GM23338 (cell line): ENCODE data around the gene HRH3. TPM values are rescaled to one million over a fixed set of nuclear protein-coding genes. Genes with fewer than 3 reads are reported as not detected.

Experiments
- ATAC-seq: fragments of 200-7000 bp; cut with Tn5 transposase; 3 replicates; pipeline ENCODE4 v1.9.1; 2020
- DNase-seq: peaks from one replicate; pipeline ENCODE4 v3.0.0-alpha.2; 2015; ENCODE audit warnings: low spot score
- H2AFZ ChIP-seq: fragments of 200-600 bp; sonication (generic); 2 replicates; pipeline ENCODE4 v1.8.0; 2016; ENCODE audit warnings: antibody characterized with exemption, mild to moderate bottlenecking, moderate library complexity
- H3F3A ChIP-seq: fragments of 200-600 bp; sonication (generic); replicated peaks from 2 replicates; pipeline ENCODE4 v1.8.0; 2017; ENCODE audit warnings: antibody characterized with exemption, mixed run types, low read depth
- H3K27ac ChIP-seq: fragments of 200-600 bp; sonication (generic); 2 replicates; pipeline ENCODE4 v1.6.1; 2016; ENCODE audit warnings: low read depth
- H3K27me3 ChIP-seq: fragments of 200-600 bp; sonication (generic); 2 replicates; pipeline ENCODE4 v1.8.0; 2016; ENCODE audit warnings: mild to moderate bottlenecking, mixed run types, moderate library complexity; ENCODE audit not compliant: insufficient read depth
- H3K36me3 ChIP-seq: fragments of 200-600 bp; sonication (generic); 2 replicates; pipeline ENCODE4 v1.8.0; 2016; ENCODE audit warnings: mild to moderate bottlenecking; ENCODE audit not compliant: insufficient read depth
- H3K4me1 ChIP-seq: fragments of 200-600 bp; sonication (generic); 2 replicates; pipeline ENCODE4 v1.8.0; 2016; ENCODE audit warnings: mild to moderate bottlenecking, moderate library complexity; ENCODE audit not compliant: insufficient read depth
- H3K4me2 ChIP-seq: fragments of 200-600 bp; sonication (generic); 2 replicates; pipeline ENCODE4 v1.7.1; 2017; ENCODE audit warnings: mixed run types
- H3K4me3 ChIP-seq: fragments of 200-600 bp; sonication (generic); 2 replicates; pipeline ENCODE4 v1.6.1; 2016; ENCODE audit warnings: mixed run types
- H3K79me2 ChIP-seq: fragments of 200-600 bp; sonication (generic); replicated peaks from 2 replicates; pipeline ENCODE4 v1.8.0; 2017; ENCODE audit warnings: mild to moderate bottlenecking; ENCODE audit not compliant: insufficient read depth
- H3K9me2 ChIP-seq: fragments of 200-600 bp; sonication (generic); 2 replicates; pipeline ENCODE4 v1.8.0; 2017; ENCODE audit not compliant: insufficient read depth
- H4K20me1 ChIP-seq: fragments of 200-600 bp; sonication (generic); replicated peaks from 2 replicates; pipeline ENCODE4 v1.8.0; 2017; ENCODE audit warnings: mild to moderate bottlenecking; ENCODE audit not compliant: insufficient read depth
- H3K27ac Mint-ChIP-seq: 2 replicates; pipeline ENCODE4 v1.8.0; 2020; ENCODE audit warnings: inconsistent platforms, mild to moderate bottlenecking, moderate library complexity, mixed read lengths
- H3K27me3 Mint-ChIP-seq: 3 replicates; pipeline ENCODE4 v1.8.0; 2022; ENCODE audit warnings: low read depth, mild to moderate bottlenecking, moderate library complexity, mixed read lengths, inconsistent platforms; ENCODE audit not compliant: insufficient read depth, poor library complexity
- H3K36me3 Mint-ChIP-seq: 3 replicates; pipeline ENCODE4 v1.8.0; 2021; ENCODE audit warnings: low read depth, mild to moderate bottlenecking, inconsistent platforms, moderate library complexity, mixed read lengths
- H3K4me1 Mint-ChIP-seq: 3 replicates; pipeline ENCODE4 v1.8.0; 2020; ENCODE audit warnings: mild to moderate bottlenecking, inconsistent platforms, mixed read lengths
- H3K4me3 Mint-ChIP-seq: 3 replicates; pipeline ENCODE4 v1.8.0; 2021; ENCODE audit warnings: moderate library complexity, mild to moderate bottlenecking, inconsistent platforms, mixed read lengths
- H3K9me3 Mint-ChIP-seq: 3 replicates; pipeline ENCODE4 v1.8.0; 2020; ENCODE audit warnings: moderate library complexity, mild to moderate bottlenecking, inconsistent platforms, mixed read lengths
- CREB1 ChIP-seq: fragments of 250-450 bp; sonication (Bioruptor Pico); IDR thresholded peaks from 2 replicates; pipeline ENCODE4 v1.5.0; 2020; ENCODE audit warnings: low read depth, mild to moderate bottlenecking, moderate library complexity
- EZH2phosphoT487 ChIP-seq: fragments of 200-600 bp; sonication (generic); IDR thresholded peaks from one replicate; pipeline ENCODE4 v1.8.1; 2018; ENCODE audit warnings: antibody characterized with exemption; ENCODE audit not compliant: unreplicated experiment
- JUNB ChIP-seq: IDR thresholded peaks from one replicate; pipeline ENCODE4 v1.6.1; 2016; ENCODE audit warnings: antibody characterized with exemption; ENCODE audit not compliant: unreplicated experiment
- NANOG ChIP-seq: IDR thresholded peaks from 2 replicates; pipeline ENCODE4 v1.6.1; 2016; ENCODE audit warnings: antibody characterized with exemption, borderline replicate concordance
- STAT1 ChIP-seq: IDR thresholded peaks from one replicate; pipeline ENCODE4 v1.6.1; 2016; ENCODE audit warnings: antibody characterized with exemption; ENCODE audit not compliant: unreplicated experiment
- ZNF331 ChIP-seq: fragments of 250-450 bp; sonication (Bioruptor Pico); IDR thresholded peaks from 2 replicates; pipeline ENCODE4 v1.5.0; 2020; ENCODE audit warnings: low read depth, mild to moderate bottlenecking, moderate library complexity
- polyA plus RNA-seq: library from polyadenylated mRNA; unstranded; fragments of >200 nt; fragmentation: Nextera tagmentation; extraction: Ambion mirVana; gene quantifications from 2 replicates; pipeline ENCODE4 v1.2.1, GENCODE V29; 2016
- total RNA-seq: library from RNA; depleted of rRNA; stranded (reverse); fragments of >200 nt; shearing (Covaris generic); gene quantifications from 2 replicates; pipeline ENCODE4 v1.2.3, GENCODE V29; 2014
- TF ChIP-seq, protein P1 (sequence below), 2 experiments: fragments of 200-600 bp in 1 of 2; sonication (generic) in 1 of 2; conservative IDR thresholded peaks; 2 replicates each; pipeline versions ENCODE4 v1.5.1 to v1.6.1; 2016 to 2017; ENCODE audit warnings: antibody characterized with exemption in 2 of 2, low read depth in 2 of 2, mild to moderate bottlenecking in 2 of 2, moderate library complexity in 1 of 2
- TF ChIP-seq, protein P2 (sequence below): fragments of 250-450 bp; sonication (Bioruptor Pico); IDR thresholded peaks from 2 replicates; pipeline ENCODE4 v1.5.0; 2020; ENCODE audit warnings: mild to moderate bottlenecking, moderate library complexity
- TF ChIP-seq, protein P3 (sequence below): IDR thresholded peaks from 2 replicates; pipeline ENCODE4 v1.6.1; 2016; ENCODE audit warnings: antibody characterized with exemption

Gene HRH3
- total and polyA plus RNA-seq, 2 experiments from 2014 or later = 1.5 to 5.2 TPM

DNA sequence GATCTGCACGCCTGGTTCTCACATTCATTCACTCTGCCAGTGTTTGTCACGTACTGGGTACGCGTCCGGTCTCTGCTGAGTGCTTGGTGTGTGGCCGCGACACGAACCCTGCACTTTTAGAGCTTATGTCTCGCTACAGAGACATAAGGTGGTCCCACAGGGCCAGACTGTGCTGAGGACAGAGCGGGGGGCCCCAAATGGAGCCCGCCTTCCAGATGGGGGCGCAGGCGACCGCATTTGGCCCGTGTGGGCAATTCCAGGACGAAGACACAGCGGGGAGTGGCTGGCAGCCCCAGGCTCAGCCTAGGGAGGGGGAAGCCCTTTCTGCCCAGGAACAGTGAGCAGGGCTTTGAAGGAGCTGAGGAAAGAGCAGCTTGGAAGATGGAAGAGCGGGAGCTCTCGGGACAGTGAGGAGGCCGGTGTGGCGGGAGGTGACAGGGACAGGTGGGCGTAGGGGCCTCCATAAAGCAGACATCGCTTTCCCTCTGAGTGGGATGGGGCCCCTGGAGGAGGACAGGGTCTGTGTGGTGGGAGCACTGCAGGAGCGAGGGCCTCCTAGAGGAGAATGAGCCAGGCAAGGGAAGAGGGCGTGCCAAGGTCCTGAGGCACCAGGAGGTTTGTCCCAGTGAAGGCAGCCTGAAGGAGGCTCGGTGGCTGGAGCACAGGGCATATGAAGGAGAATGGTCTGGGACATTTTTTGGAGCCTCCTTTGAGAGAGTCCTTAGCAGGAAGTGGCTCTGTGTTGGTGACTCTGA is 45.0 kb downstream of the HRH3 start:
- no peak overlapping the region for H3K4me2 ChIP-seq
- H3K4me1 ChIP-seq = no peaks in the 10 kb centered on the region
- H2AFZ ChIP-seq = no peak overlapping the region
- no peaks in the 10 kb centered on the region for H3K79me2 ChIP-seq
- Mint-ChIP-seq H3K4me1 (no peaks in the 10 kb centered on the region), H3K36me3 (peaks cover 29% of the 10 kb centered on the region), H3K27me3 (peaks cover 11% of the 10 kb centered on the region), H3K4me3 (no peak overlapping the region; the same call in 2 of the 3 replicates), H3K27ac (peak overlapping the region; percentile 31; the same call in 1 of the 2 replicates), H3K9me3 (no peaks in the 10 kb centered on the region; the same call in 2 of the 3 replicates)
- H3K27me3 ChIP-seq = no peaks in the 10 kb centered on the region
- DNase-seq = no peak
- TF ChIP-seq, protein P1, sequence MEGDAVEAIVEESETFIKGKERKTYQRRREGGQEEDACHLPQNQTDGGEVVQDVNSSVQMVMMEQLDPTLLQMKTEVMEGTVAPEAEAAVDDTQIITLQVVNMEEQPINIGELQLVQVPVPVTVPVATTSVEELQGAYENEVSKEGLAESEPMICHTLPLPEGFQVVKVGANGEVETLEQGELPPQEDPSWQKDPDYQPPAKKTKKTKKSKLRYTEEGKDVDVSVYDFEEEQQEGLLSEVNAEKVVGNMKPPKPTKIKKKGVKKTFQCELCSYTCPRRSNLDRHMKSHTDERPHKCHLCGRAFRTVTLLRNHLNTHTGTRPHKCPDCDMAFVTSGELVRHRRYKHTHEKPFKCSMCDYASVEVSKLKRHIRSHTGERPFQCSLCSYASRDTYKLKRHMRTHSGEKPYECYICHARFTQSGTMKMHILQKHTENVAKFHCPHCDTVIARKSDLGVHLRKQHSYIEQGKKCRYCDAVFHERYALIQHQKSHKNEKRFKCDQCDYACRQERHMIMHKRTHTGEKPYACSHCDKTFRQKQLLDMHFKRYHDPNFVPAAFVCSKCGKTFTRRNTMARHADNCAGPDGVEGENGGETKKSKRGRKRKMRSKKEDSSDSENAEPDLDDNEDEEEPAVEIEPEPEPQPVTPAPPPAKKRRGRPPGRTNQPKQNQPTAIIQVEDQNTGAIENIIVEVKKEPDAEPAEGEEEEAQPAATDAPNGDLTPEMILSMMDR (conservative IDR thresholded peaks at IDR 0.05; ENCODE audit: low read depth in 2 of 2) = peak in 1 of 2 experiments; percentile 26; a peak in 2 of 4 replicates
- TF ChIP-seq ZNF331 = no peak
- H3K36me3 ChIP-seq = no peaks in the 10 kb centered on the region
- H3K4me3 ChIP-seq = no peak overlapping the region
- H3F3A ChIP-seq = no peaks in the 10 kb centered on the region
- no peaks in the 10 kb centered on the region for H4K20me1 ChIP-seq
- ATAC-seq = no peak
- H3K9me2 ChIP-seq = no peaks in the 10 kb centered on the region
- H3K27ac ChIP-seq = no peak overlapping the region

DNA sequence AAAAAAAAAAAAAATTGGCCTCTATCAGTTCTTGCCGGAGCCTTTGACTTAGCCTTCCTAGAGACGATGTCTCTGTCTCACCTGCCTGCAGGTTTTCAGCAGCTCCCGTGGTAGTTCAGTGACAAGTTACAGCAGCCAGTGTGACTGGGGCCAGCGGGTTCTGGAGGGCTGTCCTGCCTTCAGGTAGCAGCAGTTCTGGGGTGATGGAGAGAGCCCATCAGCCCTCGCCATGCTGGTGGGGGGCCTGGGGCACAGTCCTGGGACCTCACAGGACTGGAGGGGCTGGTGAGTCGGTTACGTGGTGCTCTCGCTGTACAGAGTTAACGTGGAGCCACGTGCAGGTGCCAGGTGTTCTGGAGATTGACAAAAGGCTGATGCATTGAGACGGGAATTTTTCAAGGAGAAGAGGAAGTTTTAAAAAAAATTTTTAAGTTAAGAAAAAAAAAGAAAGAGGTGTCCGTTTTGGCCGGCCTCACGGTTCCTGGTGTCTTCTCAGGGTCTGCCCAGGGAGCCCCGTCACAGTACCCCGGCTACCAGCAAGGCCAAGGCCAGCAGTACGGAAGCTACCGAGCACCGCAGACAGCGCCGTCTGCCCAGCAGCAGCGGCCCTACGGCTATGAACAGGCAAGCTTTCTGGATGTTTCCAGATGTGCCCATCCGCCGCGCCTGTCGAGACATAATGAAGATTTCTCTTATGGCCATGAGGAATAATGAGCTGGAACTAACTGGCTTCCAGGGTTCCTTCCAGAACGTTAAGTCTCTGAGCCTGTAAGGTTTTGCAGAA is 45.9 kb downstream of the HRH3 start:
- Mint-ChIP-seq H3K27ac (no peak overlapping the region), H3K27me3 (peaks cover 15% of the 10 kb centered on the region), H3K9me3 (no peaks in the 10 kb centered on the region; the same call in 2 of the 3 replicates), H3K4me1 (no peaks in the 10 kb centered on the region), H3K4me3 (no peak overlapping the region; the same call in 2 of the 3 replicates), H3K36me3 (peaks cover 28% of the 10 kb centered on the region)
- Histone ChIP-seq H3K27me3 (no peaks in the 10 kb centered on the region), H3K36me3 (no peaks in the 10 kb centered on the region), H3K9me2 (no peaks in the 10 kb centered on the region), H2AFZ (no peak overlapping the region), H3K79me2 (no peaks in the 10 kb centered on the region), H3K4me1 (no peaks in the 10 kb centered on the region), H4K20me1 (no peaks in the 10 kb centered on the region), H3K27ac (no peak overlapping the region), H3K4me2 (no peak overlapping the region), H3K4me3 (no peak overlapping the region), H3F3A (no peaks in the 10 kb centered on the region)
- no peak for DNase-seq
- no peak for ATAC-seq
- TF ChIP-seq JUNB (no peak), NANOG (no peak), STAT1 (no peak), CREB1 (CRISPR knock-in tag) (no peak), EZH2phosphoT487 (no peak), ZNF331 (no peak)
- TF ChIP-seq, protein P2, sequence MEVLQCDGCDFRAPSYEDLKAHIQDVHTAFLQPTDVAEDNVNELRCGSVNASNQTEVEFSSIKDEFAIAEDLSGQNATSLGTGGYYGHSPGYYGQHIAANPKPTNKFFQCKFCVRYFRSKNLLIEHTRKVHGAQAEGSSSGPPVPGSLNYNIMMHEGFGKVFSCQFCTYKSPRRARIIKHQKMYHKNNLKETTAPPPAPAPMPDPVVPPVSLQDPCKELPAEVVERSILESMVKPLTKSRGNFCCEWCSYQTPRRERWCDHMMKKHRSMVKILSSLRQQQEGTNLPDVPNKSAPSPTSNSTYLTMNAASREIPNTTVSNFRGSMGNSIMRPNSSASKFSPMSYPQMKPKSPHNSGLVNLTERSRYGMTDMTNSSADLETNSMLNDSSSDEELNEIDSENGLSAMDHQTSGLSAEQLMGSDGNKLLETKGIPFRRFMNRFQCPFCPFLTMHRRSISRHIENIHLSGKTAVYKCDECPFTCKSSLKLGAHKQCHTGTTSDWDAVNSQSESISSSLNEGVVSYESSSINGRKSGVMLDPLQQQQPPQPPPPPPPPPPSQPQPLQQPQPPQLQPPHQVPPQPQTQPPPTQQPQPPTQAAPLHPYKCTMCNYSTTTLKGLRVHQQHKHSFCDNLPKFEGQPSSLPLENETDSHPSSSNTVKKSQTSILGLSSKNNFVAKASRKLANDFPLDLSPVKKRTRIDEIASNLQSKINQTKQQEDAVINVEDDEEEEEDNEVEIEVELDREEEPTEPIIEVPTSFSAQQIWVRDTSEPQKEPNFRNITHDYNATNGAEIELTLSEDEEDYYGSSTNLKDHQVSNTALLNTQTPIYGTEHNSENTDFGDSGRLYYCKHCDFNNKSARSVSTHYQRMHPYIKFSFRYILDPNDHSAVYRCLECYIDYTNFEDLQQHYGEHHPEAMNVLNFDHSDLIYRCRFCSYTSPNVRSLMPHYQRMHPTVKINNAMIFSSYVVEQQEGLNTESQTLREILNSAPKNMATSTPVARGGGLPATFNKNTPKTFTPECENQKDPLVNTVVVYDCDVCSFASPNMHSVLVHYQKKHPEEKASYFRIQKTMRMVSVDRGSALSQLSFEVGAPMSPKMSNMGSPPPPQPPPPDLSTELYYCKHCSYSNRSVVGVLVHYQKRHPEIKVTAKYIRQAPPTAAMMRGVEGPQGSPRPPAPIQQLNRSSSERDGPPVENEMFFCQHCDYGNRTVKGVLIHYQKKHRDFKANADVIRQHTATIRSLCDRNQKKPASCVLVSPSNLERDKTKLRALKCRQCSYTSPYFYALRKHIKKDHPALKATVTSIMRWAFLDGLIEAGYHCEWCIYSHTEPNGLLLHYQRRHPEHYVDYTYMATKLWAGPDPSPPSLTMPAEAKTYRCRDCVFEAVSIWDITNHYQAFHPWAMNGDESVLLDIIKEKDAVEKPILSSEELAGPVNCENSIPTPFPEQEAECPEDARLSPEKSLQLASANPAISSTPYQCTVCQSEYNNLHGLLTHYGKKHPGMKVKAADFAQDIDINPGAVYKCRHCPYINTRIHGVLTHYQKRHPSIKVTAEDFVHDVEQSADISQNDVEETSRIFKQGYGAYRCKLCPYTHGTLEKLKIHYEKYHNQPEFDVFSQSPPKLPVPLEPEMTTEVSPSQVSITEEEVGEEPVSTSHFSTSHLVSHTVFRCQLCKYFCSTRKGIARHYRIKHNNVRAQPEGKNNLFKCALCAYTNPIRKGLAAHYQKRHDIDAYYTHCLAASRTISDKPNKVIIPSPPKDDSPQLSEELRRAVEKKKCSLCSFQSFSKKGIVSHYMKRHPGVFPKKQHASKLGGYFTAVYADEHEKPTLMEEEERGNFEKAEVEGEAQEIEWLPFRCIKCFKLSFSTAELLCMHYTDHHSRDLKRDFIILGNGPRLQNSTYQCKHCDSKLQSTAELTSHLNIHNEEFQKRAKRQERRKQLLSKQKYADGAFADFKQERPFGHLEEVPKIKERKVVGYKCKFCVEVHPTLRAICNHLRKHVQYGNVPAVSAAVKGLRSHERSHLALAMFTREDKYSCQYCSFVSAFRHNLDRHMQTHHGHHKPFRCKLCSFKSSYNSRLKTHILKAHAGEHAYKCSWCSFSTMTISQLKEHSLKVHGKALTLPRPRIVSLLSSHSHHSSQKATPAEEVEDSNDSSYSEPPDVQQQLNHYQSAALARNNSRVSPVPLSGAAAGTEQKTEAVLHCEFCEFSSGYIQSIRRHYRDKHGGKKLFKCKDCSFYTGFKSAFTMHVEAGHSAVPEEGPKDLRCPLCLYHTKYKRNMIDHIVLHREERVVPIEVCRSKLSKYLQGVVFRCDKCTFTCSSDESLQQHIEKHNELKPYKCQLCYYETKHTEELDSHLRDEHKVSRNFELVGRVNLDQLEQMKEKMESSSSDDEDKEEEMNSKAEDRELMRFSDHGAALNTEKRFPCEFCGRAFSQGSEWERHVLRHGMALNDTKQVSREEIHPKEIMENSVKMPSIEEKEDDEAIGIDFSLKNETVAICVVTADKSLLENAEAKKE (CRISPR knock-in tag) = no peak
- TF ChIP-seq, protein P3, sequence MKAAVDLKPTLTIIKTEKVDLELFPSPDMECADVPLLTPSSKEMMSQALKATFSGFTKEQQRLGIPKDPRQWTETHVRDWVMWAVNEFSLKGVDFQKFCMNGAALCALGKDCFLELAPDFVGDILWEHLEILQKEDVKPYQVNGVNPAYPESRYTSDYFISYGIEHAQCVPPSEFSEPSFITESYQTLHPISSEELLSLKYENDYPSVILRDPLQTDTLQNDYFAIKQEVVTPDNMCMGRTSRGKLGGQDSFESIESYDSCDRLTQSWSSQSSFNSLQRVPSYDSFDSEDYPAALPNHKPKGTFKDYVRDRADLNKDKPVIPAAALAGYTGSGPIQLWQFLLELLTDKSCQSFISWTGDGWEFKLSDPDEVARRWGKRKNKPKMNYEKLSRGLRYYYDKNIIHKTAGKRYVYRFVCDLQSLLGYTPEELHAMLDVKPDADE = no peak
